Measurements from ENCODE around the gene TMPRSS6. TPM values are rescaled to one million over a fixed set of nuclear protein-coding genes. Genes with fewer than 3 reads are reported as not detected.

TMPRSS6 gene
- total RNA-seq, 1 donor = not detected

GRCh38 chr22:37120569-37121340, 11.2 kb upstream of the TMPRSS6 start:
- no peak overlapping the region for H3K27ac ChIP-seq (ENCODE audit: low read depth, low read length)
- no peaks in the 10 kb centered on the region for H3K79me2 ChIP-seq (ENCODE audit: insufficient read depth, low read length)
- no peaks in the 10 kb centered on the region for H3K4me1 ChIP-seq (ENCODE audit: insufficient read depth, low read length)
- H3K9me3 ChIP-seq (ENCODE audit: low read depth, low read length) = no peaks in the 10 kb centered on the region
- H4K20me1 ChIP-seq (ENCODE audit: insufficient read depth, low read length) = no peaks in the 10 kb centered on the region
- no peak overlapping the region for H3K4me3 ChIP-seq (ENCODE audit: insufficient read depth, low read length)
- no peak for TF ChIP-seq CTCF (IDR thresholded peaks at IDR 0.05; ENCODE audit: extremely low read depth, low read depth, low read length)
- peaks cover 9% of the 10 kb centered on the region for H3K27me3 ChIP-seq (ENCODE audit: insufficient read depth, low read length)
- no peak overlapping the region for H2AFZ ChIP-seq (ENCODE audit: low read length)
- H3K4me2 ChIP-seq (ENCODE audit: insufficient read depth, low read length) = no peak overlapping the region
- no peak for DNase-seq (ENCODE audit: insufficient read length, low spot score, missing footprints)
- H3K36me3 ChIP-seq (ENCODE audit: insufficient read depth, low read length) = no peaks in the 10 kb centered on the region

- Histone ChIP-seq H3K27ac (ENCODE audit: low read depth, low read length) (no peak overlapping the region), H3K4me3 (ENCODE audit: insufficient read depth, low read length) (no peak overlapping the region), H3K4me2 (ENCODE audit: insufficient read depth, low read length) (no peak overlapping the region), H4K20me1 (ENCODE audit: insufficient read depth, low read length) (no peaks in the 10 kb centered on the region), H2AFZ (ENCODE audit: low read length) (no peak overlapping the region), H3K79me2 (ENCODE audit: insufficient read depth, low read length) (no peaks in the 10 kb centered on the region), H3K9me3 (ENCODE audit: low read depth, low read length) (no peaks in the 10 kb centered on the region), H3K4me1 (ENCODE audit: insufficient read depth, low read length) (no peaks in the 10 kb centered on the region), H3K36me3 (ENCODE audit: insufficient read depth, low read length) (no peaks in the 10 kb centered on the region), H3K27me3 (ENCODE audit: insufficient read depth, low read length) (peaks cover 13% of the 10 kb centered on the region)
- DNase-seq (ENCODE audit: insufficient read length, low spot score, missing footprints) = no peak
- no peak for TF ChIP-seq CTCF (IDR thresholded peaks at IDR 0.05; ENCODE audit: extremely low read depth, low read depth, low read length)
Measured at GRCh38 chr22:37119872-37120271, 10.4 kb upstream of the TMPRSS6 start.

GRCh38 chr22:37118083-37118482, 8.6 kb upstream of the TMPRSS6 start:
- Histone ChIP-seq H3K79me2 (ENCODE audit: insufficient read depth, low read length) (no peaks in the 10 kb centered on the region), H3K4me2 (ENCODE audit: insufficient read depth, low read length) (no peak overlapping the region), H3K27me3 (ENCODE audit: insufficient read depth, low read length) (peaks cover 21% of the 10 kb centered on the region), H3K4me1 (ENCODE audit: insufficient read depth, low read length) (no peaks in the 10 kb centered on the region), H3K4me3 (ENCODE audit: insufficient read depth, low read length) (no peak overlapping the region), H4K20me1 (ENCODE audit: insufficient read depth, low read length) (no peaks in the 10 kb centered on the region), H3K27ac (ENCODE audit: low read depth, low read length) (no peak overlapping the region), H3K9me3 (ENCODE audit: low read depth, low read length) (no peaks in the 10 kb centered on the region), H2AFZ (ENCODE audit: low read length) (no peak overlapping the region), H3K36me3 (ENCODE audit: insufficient read depth, low read length) (no peaks in the 10 kb centered on the region)
- TF ChIP-seq CTCF (IDR thresholded peaks at IDR 0.05; ENCODE audit: extremely low read depth, low read depth, low read length) = no peak
- no peak for DNase-seq (ENCODE audit: insufficient read length, low spot score, missing footprints)

- H3K4me1 ChIP-seq (ENCODE audit: insufficient read depth, low read length) = no peaks in the 10 kb centered on the region
- no peak overlapping the region for H3K27ac ChIP-seq (ENCODE audit: low read depth, low read length)
- no peaks in the 10 kb centered on the region for H3K79me2 ChIP-seq (ENCODE audit: insufficient read depth, low read length)
- no peak for TF ChIP-seq CTCF (IDR thresholded peaks at IDR 0.05; ENCODE audit: extremely low read depth, low read depth, low read length)
- H2AFZ ChIP-seq (ENCODE audit: low read length) = no peak overlapping the region
- H3K9me3 ChIP-seq (ENCODE audit: low read depth, low read length) = no peaks in the 10 kb centered on the region
- no peaks in the 10 kb centered on the region for H3K36me3 ChIP-seq (ENCODE audit: insufficient read depth, low read length)
- H4K20me1 ChIP-seq (ENCODE audit: insufficient read depth, low read length) = no peaks in the 10 kb centered on the region
- peaks cover 26% of the 10 kb centered on the region for H3K27me3 ChIP-seq (ENCODE audit: insufficient read depth, low read length)
- no peak overlapping the region for H3K4me3 ChIP-seq (ENCODE audit: insufficient read depth, low read length)
- no peak for DNase-seq (ENCODE audit: insufficient read length, low spot score, missing footprints)
- H3K4me2 ChIP-seq (ENCODE audit: insufficient read depth, low read length) = no peak overlapping the region
Measured at GRCh38 chr22:37117092-37117491, 7.6 kb upstream of the TMPRSS6 start.
